ENCODE data around the gene ZNF503.
"Not testable (repeated sequence)": the region's sequence is repeated elsewhere in the genome, so short reads cannot be mapped to it uniquely, and the experiment has no call there.

ZNF503 gene

DNA sequence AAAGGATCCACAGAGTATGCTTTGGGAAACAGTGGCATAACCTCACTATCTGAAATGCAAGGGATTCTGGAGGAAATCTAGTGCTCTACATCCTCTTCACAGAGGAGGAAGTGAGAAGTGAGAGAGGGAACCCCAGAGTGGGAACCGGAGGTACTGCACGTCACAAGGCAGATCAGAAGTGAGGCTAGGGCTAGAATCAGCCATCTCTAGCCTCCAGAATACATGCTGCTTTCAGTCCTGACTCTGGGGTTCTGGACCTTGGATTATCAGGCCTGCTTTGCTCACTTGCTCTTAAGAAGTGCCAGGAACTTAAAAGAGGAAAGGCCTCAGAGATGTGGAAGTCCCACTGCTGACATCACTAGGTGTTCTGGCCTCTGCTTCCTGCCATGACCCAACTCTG, 25.7 kb downstream of the ZNF503 start:
- intact Hi-C loops (cut with DNase I; ENCODE audit: low total_unique reads): no loop called here
- TF ChIP-seq, protein P1, sequence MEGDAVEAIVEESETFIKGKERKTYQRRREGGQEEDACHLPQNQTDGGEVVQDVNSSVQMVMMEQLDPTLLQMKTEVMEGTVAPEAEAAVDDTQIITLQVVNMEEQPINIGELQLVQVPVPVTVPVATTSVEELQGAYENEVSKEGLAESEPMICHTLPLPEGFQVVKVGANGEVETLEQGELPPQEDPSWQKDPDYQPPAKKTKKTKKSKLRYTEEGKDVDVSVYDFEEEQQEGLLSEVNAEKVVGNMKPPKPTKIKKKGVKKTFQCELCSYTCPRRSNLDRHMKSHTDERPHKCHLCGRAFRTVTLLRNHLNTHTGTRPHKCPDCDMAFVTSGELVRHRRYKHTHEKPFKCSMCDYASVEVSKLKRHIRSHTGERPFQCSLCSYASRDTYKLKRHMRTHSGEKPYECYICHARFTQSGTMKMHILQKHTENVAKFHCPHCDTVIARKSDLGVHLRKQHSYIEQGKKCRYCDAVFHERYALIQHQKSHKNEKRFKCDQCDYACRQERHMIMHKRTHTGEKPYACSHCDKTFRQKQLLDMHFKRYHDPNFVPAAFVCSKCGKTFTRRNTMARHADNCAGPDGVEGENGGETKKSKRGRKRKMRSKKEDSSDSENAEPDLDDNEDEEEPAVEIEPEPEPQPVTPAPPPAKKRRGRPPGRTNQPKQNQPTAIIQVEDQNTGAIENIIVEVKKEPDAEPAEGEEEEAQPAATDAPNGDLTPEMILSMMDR (IDR thresholded peaks at IDR 0.05): no peak

DNA sequence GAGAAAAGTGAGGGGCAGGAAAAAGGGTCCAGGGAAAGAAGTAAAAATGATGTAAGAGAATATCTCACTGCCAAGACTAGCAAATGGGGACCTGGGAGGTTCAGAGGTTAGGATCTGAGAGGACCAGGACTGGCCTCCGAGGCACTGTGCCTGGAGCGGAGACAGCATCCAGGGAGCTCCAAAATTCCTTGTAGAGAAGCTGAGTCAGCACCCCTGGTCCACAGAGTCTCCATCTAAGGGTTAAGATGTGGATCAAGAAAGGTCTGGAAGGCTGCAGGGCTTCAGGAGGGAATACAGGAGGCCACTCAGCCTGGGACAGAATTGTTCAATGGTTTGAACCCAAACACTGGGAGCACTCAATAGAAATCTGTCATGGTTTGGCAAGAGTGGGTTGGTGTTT, 30.6 kb downstream of the ZNF503 start:
- no peak for DNase-seq
- no peak overlapping the region for H3K27ac ChIP-seq
- no peaks in the 10 kb centered on the region for H3K4me1 ChIP-seq
- intact Hi-C loops (cut with DNase I; ENCODE audit: low total_unique reads): no loop called here
- H3K9me3 ChIP-seq: no peaks in the 10 kb centered on the region
- no peaks in the 10 kb centered on the region for H3K27me3 ChIP-seq
- TF ChIP-seq, protein P1 (IDR thresholded peaks at IDR 0.05): no peak
- no peaks in the 10 kb centered on the region for H3K36me3 ChIP-seq
- H3K4me3 ChIP-seq: no peak overlapping the region

More for the DNA sequence above, 25.7 kb downstream of the ZNF503 start:
- Histone ChIP-seq H3K9me3 (no peaks in the 10 kb centered on the region), H3K27ac (no peak overlapping the region), H3K4me3 (no peak overlapping the region), H3K4me1 (no peaks in the 10 kb centered on the region), H3K36me3 (no peaks in the 10 kb centered on the region), H3K27me3 (no peaks in the 10 kb centered on the region)
- peak in 1 of 2 donors; percentile 38 for DNase-seq

DNA sequence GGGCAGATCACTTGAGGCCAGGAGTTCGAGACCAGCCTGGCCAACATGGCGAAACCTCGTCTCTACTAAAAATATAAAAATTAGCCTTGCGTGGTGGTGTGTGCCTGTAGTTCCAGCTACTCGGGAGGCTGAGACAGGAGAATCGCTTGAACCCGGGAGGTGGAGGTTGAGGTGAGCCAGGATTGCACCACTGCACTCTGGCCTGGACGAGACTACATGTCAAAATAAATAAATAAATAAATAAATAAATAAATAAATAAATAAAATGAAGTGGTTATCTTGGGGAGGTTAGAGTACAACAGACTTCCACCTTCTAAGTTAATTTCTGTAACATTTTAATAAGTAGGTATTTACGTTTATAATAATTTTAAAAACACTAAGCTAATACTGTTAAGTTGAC, 31.7 kb downstream of the ZNF503 start:
- H3K27me3 ChIP-seq; H3K36me3 ChIP-seq; intact Hi-C loops (cut with DNase I; ENCODE audit: low total_unique reads); H3K27ac ChIP-seq; H3K9me3 ChIP-seq; H3K4me1 ChIP-seq; H3K4me3 ChIP-seq; DNase-seq: not testable (repeated sequence)

DNA sequence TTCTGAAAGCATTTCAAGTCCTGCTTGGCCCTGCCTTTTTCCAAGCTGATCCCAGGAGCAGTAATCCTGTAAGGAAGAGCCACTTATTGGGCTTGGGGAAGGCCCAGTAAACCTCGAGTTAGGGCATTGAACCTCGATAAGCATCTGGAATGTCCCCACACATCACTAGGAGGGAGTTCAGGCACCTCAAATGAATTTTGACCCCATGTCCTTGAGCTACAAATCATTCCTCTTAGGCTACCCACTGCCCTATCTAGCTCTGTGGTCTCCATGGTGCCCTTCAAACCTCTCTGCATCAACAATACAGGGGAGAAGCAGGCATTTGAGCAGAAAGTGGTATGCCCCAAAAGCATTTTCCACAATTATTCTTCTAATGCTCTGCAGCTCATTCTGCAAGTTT, 33.7 kb downstream of the ZNF503 start:
- TF ChIP-seq, protein P1 (IDR thresholded peaks at IDR 0.05): no peak
- H3K27me3 ChIP-seq: no peaks in the 10 kb centered on the region
- intact Hi-C loops (cut with DNase I; ENCODE audit: low total_unique reads): no loop called here
- H3K9me3 ChIP-seq: no peaks in the 10 kb centered on the region
- H3K4me3 ChIP-seq: no peak overlapping the region
- H3K4me1 ChIP-seq: no peaks in the 10 kb centered on the region
- no peak overlapping the region for H3K27ac ChIP-seq
- no peak for DNase-seq
- H3K36me3 ChIP-seq: no peaks in the 10 kb centered on the region

DNA sequence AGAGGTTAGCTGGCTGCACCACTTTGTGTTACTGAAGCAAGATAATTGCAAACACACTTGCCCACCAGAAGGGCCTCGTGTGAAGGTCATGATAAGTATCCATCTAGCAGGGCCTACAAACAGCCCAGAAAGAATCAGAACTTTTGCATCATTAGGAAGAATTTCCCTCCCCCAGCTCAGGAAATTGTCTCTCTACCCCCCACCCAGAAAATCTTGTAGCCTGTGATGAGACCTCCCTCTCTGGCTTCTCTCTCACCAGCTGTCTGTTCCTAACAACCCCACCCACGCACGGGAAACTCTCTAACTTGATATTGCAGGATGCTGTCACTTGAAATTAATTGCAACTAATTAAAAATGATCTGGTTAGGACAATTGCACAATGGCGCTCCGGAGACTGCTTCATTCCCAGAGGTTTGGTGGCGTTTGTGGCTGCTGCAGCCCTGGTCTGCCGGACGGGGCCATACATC, 34.5 kb downstream of the ZNF503 start:
- H3K36me3 ChIP-seq: no peaks in the 10 kb centered on the region
- no peaks in the 10 kb centered on the region for H3K27me3 ChIP-seq
- H3K9me3 ChIP-seq: no peaks in the 10 kb centered on the region
- no peaks in the 10 kb centered on the region for H3K4me1 ChIP-seq
- H3K4me3 ChIP-seq: no peak overlapping the region
- no peak for DNase-seq
- TF ChIP-seq, protein P1 (IDR thresholded peaks at IDR 0.05): no peak
- no peak overlapping the region for H3K27ac ChIP-seq
- intact Hi-C loops (cut with DNase I; ENCODE audit: low total_unique reads): no loop called here

DNA sequence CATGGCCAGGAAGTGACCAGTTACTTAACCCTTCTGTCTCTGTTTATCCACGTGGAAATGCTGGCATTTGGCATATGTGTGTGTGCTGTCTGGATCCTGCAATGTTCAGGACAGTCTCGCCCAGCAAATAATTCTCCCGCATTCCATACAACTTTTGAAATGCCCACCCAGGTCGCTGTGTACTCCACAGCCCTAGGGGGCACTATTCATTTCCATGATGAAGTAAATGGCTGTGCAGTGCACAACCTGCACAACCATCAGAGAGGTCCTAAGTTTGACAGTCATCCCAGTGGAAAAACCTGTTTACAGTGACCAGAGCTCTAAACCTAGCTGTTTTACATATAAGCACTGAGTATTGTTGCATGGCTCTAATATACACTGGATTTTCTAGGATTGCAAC, 38.1 kb downstream of the ZNF503 start:
- DNase-seq: no peak
- intact Hi-C loops (cut with DNase I; ENCODE audit: low total_unique reads): no loop called here

DNA sequence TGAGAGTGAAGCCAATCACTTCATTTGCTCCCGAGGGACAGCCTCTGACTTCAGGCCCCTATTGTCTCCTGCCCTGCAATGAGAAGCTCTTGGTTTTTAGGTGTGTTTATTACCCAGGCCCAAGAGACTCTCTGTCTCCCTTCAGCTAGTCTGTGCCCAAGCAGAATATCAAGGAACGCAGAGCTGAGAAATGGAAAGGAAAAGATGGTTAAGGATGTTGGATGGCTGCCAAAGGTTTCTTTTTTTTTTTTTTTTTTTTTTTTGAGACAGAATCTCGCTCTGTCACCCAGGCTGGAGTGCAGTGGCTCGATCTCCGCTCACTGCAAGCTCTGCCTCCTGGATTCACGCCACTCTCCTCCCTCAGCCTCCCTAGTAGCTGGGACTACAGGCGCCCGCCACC, 41.7 kb downstream of the ZNF503 start:
- H3K36me3 ChIP-seq; H3K27me3 ChIP-seq; H3K27ac ChIP-seq; H3K4me1 ChIP-seq; H3K4me3 ChIP-seq; H3K9me3 ChIP-seq; DNase-seq; intact Hi-C loops (cut with DNase I; ENCODE audit: low total_unique reads): not testable (repeated sequence)

More for the DNA sequence above, 38.1 kb downstream of the ZNF503 start:
- Histone ChIP-seq H3K27ac (no peak overlapping the region), H3K36me3 (no peaks in the 10 kb centered on the region), H3K9me3 (no peaks in the 10 kb centered on the region), H3K4me1 (peaks cover 0 to 8% (median 0%) of the 10 kb centered on the region in 4 donors), H3K27me3 (no peaks in the 10 kb centered on the region), H3K4me3 (no peak overlapping the region)
- TF ChIP-seq, protein P1 (IDR thresholded peaks at IDR 0.05): no peak
